ENCODE results near the gene TAGLN3.

- no peak for TF ChIP-seq CTCF (IDR thresholded peaks at IDR 0.05)
- no peak for TF ChIP-seq POLR2A (IDR thresholded peaks at IDR 0.05)
- no peak for TF ChIP-seq EP300 (IDR thresholded peaks at IDR 0.05)
- TF ChIP-seq POLR2AphosphoS5 (IDR thresholded peaks at IDR 0.05), result no peak
Observed at GRCh38 chr3:112034436-112034835, 35.7 kb downstream of the TAGLN3 start, which contains the start of gene TMPRSS7.

Data from sigmoid colon (tissue), 4 donors.